ENCODE data around the gene LAPTM5.
A peak's percentile ranks its signal among the peaks of the same experiment; 100 is the strongest.

The LAPTM5 gene

DNA sequence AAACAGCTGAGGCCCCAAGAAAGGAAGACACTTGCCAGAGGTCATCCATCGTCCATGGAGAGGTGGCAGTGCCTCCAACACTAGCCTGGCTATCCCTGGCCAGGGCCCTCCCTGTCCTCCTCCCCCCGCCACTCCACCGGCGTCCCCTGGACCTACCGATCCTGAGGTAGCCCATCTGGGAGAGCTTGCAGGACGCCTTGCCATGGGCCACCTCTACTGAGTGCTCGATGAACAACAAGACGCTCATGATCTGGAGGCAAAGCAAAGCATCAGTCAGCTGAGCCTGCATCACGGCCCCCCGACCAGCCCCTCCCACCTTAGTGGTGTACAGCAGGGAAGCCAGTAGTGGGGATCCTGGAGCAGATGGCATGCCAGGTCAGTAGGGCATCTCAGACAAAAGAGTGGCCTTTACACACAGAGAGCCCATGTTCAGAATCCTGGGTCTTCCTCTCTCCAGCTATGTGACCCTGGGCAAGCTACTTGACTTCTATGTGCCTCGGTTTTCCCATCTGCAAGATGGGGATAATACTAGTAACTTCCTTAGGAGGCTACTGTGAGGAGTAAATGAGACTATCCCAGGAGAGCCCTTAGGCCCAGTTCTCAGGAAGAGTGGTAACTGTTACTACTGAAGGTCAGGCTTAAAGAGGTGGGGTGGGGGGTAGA lies 15.1 kb downstream of the LAPTM5 start:
- no peak for DNase-seq (ENCODE audit: low spot score)

DNA sequence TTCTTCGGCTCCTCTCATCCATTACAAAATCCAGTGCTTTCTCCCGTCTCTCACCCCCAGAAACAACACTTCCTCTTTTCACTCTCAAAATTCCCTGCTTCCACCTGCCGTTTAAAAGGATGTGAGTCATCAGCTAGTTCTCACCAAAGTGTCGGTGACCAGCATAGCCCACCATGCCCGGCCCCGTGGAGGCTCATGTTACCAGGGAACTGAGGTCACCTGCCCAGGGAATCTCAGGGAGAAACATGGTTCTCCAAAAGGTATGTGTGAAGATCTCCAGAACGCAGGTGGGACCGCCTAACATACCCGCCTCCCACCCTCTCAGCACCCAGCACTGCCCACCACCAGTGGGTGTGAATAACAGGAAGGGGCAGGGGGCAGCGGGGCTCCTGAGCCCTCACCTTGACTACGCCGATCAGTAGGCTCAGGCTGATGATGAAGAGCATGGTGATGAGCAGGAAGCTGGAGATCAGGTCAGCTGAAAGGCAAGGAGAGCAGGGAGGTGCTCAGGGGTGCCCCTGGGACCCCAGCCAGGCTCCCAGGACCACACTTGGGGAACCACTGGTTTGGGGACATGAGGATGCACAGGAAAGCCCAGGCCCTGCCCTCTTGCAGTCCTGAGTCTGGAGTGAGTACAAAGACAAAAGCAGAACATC lies 16.2 kb downstream of the LAPTM5 start:
- no peak for DNase-seq (ENCODE audit: low spot score)

GRCh38 chr1:30740251-30741238 lies 17.0 kb downstream of the LAPTM5 start:
- DNase-seq (ENCODE audit: low spot score): no peak

DNA sequence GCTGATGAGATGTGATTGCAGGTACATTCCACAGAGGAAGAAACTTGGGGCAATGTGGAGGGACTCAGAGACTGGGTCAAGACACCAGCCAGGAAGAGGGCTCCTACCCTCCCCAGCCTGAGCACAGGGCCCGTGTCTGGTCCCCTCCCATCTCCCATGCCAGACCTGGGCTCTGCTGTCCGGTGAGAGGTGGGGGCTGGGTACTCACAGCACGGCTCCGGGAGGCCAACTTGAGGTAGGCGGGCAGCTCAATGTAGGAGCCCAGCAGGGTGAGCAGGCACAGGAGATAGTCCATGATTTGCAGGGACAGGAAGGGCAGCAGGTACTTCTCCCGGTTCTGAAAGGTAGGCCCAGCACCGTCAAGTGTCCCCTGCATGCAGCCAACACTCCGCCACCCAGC lies 18.0 kb downstream of the LAPTM5 start:
- no peak for DNase-seq (ENCODE audit: low spot score)

DNA sequence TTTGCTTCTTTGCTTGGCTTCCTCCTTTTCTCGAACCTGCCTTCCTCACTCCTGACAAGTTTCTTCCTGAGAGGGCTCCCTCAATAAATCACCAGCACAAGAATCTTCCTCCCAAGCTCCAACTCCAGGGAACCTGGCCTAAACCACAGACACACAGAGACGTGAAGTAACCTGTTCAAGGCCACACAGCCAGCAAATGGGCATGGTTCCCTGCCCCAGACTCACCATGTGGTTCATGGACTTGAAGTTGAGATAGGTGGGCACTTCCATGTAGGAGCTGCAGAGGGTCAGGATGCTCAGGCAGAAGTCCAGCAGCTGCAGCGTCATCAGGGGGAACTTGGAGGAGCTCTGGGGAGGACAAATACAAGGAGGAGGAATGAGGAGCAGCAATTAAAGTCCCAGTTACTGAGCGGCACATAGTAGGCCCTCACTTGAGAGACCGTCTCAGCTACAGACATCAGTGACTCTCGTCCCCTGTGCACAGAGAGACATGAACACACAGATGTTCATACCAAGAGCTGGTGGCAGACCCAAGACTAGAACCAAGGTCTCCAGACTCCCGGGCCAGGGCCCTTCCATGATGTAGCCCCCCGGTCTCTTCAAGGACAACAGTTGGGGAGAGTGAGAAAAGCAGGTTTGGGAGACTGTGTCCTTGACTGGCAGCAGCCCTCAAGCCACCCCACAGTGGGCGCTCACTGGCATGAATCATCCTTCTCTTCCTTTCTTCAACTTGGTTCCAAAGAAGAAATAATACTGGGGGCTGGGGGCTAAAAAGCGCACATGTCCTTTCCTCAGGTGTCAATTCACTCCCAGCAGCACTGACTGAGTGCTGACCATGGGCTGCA lies 18.6 kb downstream of the LAPTM5 start:
- no peak for DNase-seq (ENCODE audit: low spot score)

DNA sequence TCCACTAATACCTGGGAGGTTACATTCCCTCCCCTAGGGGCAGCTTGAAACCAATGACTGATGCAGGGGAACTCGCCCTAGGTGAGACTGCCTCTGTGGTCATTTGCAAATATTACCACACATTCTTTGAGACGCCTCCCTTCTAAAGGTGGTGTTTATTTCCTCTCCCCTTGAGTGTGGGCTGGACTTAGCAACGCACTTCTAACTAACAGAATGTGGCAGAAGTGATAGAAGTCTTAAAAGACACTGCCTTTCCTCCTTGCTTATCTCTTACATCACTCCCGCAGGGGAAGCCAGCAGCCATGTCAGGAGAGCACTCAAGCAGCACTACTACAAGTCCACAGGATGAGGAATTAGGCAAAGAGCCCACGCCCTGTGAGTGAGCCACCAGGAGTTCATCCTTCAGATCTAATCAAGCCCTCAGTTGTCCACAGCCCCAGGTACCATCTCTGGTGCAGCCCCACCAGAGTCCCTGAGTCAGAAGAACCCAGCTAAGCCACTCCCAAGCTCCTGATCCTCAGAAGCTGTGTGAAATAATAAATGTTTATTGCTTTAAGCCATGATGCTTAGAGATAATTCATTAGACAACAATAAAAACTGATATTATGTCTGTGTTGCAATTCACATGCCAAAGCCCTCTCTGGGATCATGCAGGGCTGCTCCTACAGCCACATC lies 19.4 kb downstream of the LAPTM5 start:
- DNase-seq (ENCODE audit: low spot score): no peak

- DNase-seq (ENCODE audit: low spot score): no peak
Observed at GRCh38 chr1:30737357-30738039, 20.1 kb downstream of the LAPTM5 start.

DNA sequence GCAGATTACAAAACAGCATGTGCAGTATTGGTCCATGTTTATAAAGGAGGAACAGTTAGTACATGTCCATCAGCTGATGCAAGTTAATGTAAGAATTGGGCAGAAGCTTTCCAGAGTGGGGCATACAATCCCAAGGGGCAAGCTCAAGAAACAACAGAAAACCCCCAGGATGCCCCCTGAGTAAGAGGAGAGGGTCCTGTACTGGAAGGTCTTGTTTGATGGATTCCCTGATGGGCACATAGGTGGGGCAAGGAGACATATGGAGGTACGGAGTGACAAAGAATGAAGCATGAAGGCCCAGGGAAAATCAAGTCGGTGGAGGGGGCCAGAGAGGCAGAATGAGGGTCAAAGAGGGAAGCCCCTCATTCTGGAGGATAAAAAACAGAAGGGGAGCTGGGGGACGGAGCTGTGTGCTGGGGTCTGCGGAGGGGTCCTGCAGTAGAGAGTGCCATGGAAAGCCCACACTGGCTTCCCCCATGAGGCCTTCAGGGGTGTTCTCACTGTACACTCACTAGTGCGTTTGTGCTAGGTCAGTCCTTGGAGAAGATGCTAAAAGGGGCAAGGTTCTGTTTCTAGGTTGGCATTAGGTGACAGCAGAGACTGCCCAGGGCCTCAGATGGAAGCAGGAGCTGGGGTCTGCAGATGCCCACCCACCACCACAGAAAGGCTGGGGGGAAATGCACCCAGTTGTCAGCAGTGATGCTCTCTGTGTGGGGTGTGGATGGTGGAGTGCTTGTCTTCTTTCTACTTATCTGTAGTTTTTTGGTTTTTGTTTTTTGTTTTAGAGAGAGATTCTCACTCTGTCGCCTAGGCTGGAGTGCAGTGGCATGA lies 21.7 kb downstream of the LAPTM5 start:
- DNase-seq (ENCODE audit: low spot score): no peak

- no peak for DNase-seq (ENCODE audit: low spot score)
Observed at GRCh38 chr1:30735124-30735523, 22.4 kb downstream of the LAPTM5 start.

DNA sequence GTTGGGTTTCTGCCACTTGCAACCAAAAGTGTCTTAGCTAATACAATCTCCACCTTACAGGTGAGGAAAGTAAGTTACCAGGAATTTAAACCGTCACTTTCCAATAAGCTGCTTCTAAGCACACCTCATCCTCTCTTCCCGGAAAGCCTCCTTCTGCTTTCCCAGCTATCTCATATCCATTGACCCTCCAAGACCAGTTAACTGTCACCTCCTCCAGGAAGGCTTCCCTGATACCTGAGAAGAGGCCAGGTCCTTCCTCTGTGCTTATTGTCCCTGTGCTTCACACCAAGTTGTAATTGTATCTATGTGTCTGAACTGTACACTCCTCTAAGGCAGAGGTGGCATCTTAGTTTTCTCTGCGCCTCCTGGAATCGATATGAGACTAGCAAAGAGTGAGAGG lies 23.0 kb downstream of the LAPTM5 start:
- no peak for DNase-seq (ENCODE audit: low spot score)

GRCh38 chr1:30734106-30734505 lies 23.5 kb downstream of the LAPTM5 start:
- no peak for DNase-seq (ENCODE audit: low spot score)

DNA sequence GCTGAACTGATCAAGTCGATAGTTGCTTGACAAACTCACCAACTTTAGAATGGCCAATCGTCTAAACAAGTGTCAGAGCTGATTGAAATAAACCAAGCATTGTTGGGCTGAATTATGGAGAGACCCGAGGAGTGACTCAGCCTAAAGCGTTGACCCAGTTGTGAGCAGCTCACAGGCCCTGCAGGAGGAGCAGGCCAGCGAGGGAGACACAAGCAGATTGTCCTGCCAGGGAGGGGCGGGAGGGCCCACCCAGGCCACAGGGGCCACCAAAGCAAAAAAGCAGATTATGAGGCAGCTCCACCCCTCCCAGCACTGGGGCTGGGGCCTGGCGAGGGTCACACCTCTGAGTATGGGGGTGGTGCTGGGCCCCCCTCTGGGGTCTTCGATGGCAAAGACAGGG lies 24.1 kb downstream of the LAPTM5 start:
- DNase-seq (ENCODE audit: low spot score): no peak

- DNase-seq (ENCODE audit: low spot score): peak; percentile 74
Observed at GRCh38 chr1:30732277-30732996, 25.1 kb downstream of the LAPTM5 start.

- DNase-seq (ENCODE audit: low spot score): no peak
Observed at GRCh38 chr1:30731806-30732276, 25.7 kb downstream of the LAPTM5 start.

DNA sequence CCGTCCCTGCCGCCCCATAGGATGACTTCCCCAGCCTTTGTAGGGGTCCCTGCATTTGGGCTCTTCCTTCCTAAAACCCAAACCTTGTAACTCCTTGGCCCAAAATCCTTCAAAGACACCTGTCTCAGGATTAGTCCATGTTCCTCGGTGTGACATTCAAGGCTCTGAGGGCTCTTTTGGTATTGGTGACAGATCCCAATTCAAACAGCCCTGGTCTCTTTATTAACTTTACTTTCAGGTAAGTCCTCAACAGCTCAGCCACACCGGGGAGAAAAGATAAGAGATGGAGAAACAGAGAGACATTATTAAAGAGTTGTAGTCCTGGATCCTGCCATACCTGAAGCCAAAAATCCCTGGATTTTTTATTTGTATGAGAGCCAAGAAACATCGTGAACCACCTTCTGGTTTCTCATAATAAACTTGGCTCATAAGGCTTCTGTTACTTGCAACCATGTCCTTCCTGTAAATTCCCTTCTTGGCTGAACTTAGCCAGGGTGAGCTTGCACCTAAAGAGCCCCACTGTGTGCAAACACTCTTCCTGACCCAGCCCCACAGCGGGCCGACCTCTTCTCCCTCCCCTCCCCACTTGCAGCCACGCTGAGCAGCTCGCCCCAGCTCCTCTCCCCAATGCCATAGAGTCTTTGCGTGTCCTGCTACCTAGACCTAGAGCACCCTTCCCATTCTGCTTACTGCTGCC lies 26.3 kb downstream of the LAPTM5 start:
- DNase-seq (ENCODE audit: low spot score): no peak

- peak; percentile 77 for DNase-seq (ENCODE audit: low spot score)
Observed at GRCh38 chr1:30730346-30731108, 27.0 kb downstream of the LAPTM5 start.

GRCh38 chr1:30729901-30730300 lies 27.7 kb downstream of the LAPTM5 start:
- DNase-seq (ENCODE audit: low spot score): no peak
